Mesothelial cell of epicardium (in vitro differentiated cells): ENCODE results near the gene CCHCR1. TPM values are rescaled to one million over a fixed set of nuclear protein-coding genes. Genes with fewer than 3 reads are reported as not detected.

Source experiments
- DNase-seq, 2 experiments: peaks; one replicate each; pipeline ENCODE4 v3.0.0; 2021; ENCODE audit warnings: low spot score in 2 of 2; ENCODE audit not compliant: unreplicated experiment in 2 of 2
- H3K27ac Mint-ChIP-seq: 2 replicates; pipeline ENCODE4 v1.8.0; 2021; ENCODE audit warnings: mixed read lengths
- H3K27me3 Mint-ChIP-seq: 2 replicates; pipeline ENCODE4 v1.8.0; 2021; ENCODE audit warnings: low read depth, mixed read lengths
- H3K36me3 Mint-ChIP-seq: 2 replicates; pipeline ENCODE4 v1.8.0; 2021; ENCODE audit warnings: mixed read lengths
- H3K4me1 Mint-ChIP-seq: 2 replicates; pipeline ENCODE4 v1.8.0; 2021; ENCODE audit warnings: mixed read lengths
- H3K4me3 Mint-ChIP-seq: 2 replicates; pipeline ENCODE4 v1.8.0; 2021; ENCODE audit warnings: mild to moderate bottlenecking, moderate library complexity, mixed read lengths
- H3K9me3 Mint-ChIP-seq: 2 replicates; pipeline ENCODE4 v1.8.0; 2021; ENCODE audit warnings: mixed read lengths
- total RNA-seq: library from RNA; stranded (reverse); gene quantifications from 3 replicates; pipeline ENCODE4 v1.2.1, GENCODE V29; 2021
- TF ChIP-seq, protein P1 (sequence below): fragments of 200-600 bp; sonication (generic); IDR thresholded peaks from one replicate; pipeline ENCODE4 v1.5.0; 2021; ENCODE audit warnings: antibody characterized with exemption; ENCODE audit not compliant: unreplicated experiment

CCHCR1 gene
- total RNA-seq, 1 donor from 2014 or later = 36.6 TPM

DNA sequence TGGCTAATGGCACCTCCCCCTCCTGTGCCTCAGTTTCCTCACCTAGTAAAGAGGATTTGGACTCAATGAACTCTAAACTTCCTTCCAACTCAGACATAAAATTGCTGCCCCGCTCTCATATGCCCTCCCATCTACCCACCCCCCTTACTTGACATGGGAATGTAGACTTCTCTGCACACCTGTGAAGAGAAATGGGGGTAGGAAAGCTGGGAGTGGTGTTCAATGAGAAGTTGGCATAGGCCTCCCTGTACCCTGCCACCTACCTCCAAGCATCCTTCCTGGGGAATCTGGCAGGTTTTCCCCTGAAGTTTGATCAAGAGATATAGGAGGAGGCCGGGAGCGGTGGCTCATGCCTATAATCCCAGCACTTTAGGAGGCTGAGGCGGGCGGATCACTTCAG lies 16.8 kb upstream of the CCHCR1 start:
- Mint-ChIP-seq H3K27ac (no peak overlapping the region), H3K27me3 (peaks cover 25% of the 10 kb centered on the region), H3K36me3 (no peaks in the 10 kb centered on the region), H3K9me3 (no peaks in the 10 kb centered on the region), H3K4me3 (no peak overlapping the region), H3K4me1 (no peaks in the 10 kb centered on the region)
- DNase-seq = no peak
- TF ChIP-seq, protein P1, sequence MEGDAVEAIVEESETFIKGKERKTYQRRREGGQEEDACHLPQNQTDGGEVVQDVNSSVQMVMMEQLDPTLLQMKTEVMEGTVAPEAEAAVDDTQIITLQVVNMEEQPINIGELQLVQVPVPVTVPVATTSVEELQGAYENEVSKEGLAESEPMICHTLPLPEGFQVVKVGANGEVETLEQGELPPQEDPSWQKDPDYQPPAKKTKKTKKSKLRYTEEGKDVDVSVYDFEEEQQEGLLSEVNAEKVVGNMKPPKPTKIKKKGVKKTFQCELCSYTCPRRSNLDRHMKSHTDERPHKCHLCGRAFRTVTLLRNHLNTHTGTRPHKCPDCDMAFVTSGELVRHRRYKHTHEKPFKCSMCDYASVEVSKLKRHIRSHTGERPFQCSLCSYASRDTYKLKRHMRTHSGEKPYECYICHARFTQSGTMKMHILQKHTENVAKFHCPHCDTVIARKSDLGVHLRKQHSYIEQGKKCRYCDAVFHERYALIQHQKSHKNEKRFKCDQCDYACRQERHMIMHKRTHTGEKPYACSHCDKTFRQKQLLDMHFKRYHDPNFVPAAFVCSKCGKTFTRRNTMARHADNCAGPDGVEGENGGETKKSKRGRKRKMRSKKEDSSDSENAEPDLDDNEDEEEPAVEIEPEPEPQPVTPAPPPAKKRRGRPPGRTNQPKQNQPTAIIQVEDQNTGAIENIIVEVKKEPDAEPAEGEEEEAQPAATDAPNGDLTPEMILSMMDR = no peak

DNA sequence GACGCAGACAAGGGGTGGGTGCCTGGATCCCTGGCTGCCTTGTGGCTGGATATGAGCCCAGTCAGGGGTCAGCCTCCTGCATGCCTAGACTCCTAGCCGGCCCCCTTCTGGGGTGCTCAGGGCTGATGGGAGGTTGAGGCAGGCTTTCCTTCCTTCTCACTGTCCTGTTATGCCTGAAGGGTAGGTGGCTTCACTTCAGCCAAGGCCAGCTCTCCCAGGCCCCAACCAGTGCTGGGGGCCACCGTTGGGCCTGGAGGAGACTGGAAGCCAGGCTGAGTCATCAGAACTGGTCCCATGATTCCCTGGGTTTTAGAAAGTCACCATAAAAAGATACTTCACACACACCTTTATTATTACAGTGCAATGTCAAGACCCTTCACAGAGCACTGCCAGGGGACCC lies 15.8 kb upstream of the CCHCR1 start:
- no peaks in the 10 kb centered on the region for H3K9me3 Mint-ChIP-seq
- TF ChIP-seq, protein P1 = no peak
- H3K4me1 Mint-ChIP-seq = no peaks in the 10 kb centered on the region
- peaks cover 32% of the 10 kb centered on the region for H3K27me3 Mint-ChIP-seq
- no peaks in the 10 kb centered on the region for H3K36me3 Mint-ChIP-seq
- no peak overlapping the region for H3K4me3 Mint-ChIP-seq
- DNase-seq = no peak
- H3K27ac Mint-ChIP-seq = no peak overlapping the region

DNA sequence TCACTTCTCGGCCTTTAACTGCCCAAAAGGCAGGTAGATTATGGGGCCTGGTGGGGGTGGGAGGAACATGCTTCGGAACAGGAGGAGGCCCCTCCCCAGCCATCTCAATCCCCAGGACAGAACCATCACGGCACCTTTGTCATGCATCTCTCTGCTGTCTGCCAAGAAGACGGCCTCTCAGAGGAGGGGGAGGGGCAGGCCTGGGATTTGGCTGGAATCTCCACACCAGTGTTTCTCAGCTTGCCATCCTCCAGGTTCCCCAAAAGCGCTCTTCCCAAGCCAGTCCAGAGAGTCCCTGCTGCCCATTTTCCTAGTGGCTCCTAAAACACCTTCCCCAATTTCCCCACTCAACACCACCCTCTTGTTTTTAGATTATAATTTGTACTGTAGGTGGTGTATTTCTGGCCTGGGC lies 15.4 kb upstream of the CCHCR1 start:
- TF ChIP-seq, protein P1 = no peak
- no peaks in the 10 kb centered on the region for H3K9me3 Mint-ChIP-seq
- H3K27ac Mint-ChIP-seq = no peak overlapping the region
- no peaks in the 10 kb centered on the region for H3K36me3 Mint-ChIP-seq
- H3K4me3 Mint-ChIP-seq = no peak overlapping the region
- no peaks in the 10 kb centered on the region for H3K4me1 Mint-ChIP-seq
- no peak for DNase-seq
- peaks cover 34% of the 10 kb centered on the region for H3K27me3 Mint-ChIP-seq

DNA sequence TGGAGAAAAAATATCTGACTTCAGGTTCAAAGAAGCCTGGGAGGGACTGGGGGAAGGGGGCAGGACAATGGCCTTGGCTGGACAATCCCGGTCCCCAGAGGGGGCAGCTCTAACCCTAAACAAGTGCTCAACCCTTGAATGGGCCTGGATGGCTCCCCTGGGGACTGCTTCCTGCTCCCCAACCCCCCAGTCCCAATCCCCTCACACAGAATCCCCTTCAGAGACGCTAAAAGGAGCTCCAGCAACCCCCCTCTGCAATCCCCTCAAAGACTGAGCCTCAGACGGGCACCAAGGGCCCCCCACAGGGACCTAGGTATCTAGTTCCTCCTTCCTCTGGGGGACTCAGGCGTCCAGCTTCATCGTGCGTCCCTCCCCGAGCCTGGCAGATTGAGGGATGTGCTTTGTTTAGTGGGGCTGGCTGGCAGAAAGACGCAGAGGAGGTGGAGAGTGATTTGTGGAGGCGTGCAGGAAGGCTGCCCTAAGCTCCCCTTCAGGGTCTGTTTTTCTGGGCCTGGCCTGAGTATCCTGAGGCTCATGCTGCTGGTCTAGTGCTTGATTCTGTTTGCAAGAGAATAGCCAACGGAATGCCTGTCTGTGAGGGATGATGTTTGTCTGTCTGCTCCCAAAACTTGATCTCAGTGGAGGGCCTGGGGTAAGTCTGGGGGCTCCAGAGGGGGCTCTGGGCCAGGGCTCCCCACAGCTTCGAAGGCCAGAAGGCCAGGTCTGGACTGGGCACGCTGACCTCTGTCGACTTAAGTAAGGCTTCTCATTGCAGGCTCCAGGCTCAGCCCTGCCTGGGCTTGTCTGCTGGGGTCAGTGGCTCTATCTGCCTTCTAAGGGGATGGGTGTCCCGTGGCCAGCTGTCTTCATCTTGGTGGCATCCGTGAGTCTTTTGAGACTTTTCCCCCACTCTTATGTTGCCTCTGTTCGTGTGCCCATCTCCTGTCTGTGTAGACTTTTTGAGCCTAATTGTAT lies 14.6 kb upstream of the CCHCR1 start:
- Mint-ChIP-seq H3K27me3 (peaks cover 39% of the 10 kb centered on the region), H3K4me3 (no peak overlapping the region), H3K36me3 (no peaks in the 10 kb centered on the region), H3K9me3 (no peaks in the 10 kb centered on the region), H3K27ac (no peak overlapping the region), H3K4me1 (no peaks in the 10 kb centered on the region)
- TF ChIP-seq, protein P1 = no peak
- DNase-seq = no peak

DNA sequence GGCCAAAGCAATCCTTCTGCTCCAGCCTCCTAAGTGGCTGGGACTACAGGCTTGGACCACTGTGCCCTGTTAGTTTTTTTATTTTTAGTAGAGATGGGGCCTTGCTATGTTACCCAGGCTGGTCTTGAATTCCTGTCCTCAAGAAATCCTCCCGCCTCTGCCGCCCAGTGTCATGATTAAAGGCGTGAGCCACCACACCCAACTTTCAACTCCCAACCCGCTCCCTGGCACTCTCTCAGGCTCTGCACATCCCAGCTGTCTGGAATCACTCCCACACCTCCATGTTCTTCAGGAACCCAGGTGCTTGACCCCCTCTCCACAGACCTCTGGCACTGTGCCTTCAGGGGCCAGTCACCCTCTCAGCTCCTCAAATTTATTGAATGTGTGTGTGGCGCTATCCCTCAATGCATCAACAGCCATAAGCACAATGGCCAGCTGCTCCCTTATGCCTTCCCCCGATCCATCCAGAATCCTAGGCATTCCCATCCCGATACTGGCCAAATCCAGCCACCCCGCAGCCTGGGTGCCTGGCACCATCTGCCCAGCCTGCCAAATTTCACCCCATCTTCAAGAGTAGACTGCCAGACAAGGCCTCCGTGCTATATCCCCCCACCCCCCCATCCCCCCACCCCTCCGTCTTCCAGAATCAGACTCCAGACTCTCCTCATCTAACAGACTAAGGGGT lies 13.5 kb upstream of the CCHCR1 start:
- Mint-ChIP-seq H3K36me3 (no peaks in the 10 kb centered on the region), H3K27me3 (peaks cover 42% of the 10 kb centered on the region), H3K9me3 (no peaks in the 10 kb centered on the region), H3K4me3 (no peak overlapping the region), H3K27ac (no peak overlapping the region), H3K4me1 (no peaks in the 10 kb centered on the region)
- DNase-seq = no peak
- TF ChIP-seq, protein P1 = no peak
